Measurements from ENCODE around the gene COL6A2. TPM values are rescaled to one million over a fixed set of nuclear protein-coding genes. Genes with fewer than 3 reads are reported as not detected.

Gene COL6A2
- total RNA-seq, 2 donors from 2014 or later: 259 to 377 TPM

DNA sequence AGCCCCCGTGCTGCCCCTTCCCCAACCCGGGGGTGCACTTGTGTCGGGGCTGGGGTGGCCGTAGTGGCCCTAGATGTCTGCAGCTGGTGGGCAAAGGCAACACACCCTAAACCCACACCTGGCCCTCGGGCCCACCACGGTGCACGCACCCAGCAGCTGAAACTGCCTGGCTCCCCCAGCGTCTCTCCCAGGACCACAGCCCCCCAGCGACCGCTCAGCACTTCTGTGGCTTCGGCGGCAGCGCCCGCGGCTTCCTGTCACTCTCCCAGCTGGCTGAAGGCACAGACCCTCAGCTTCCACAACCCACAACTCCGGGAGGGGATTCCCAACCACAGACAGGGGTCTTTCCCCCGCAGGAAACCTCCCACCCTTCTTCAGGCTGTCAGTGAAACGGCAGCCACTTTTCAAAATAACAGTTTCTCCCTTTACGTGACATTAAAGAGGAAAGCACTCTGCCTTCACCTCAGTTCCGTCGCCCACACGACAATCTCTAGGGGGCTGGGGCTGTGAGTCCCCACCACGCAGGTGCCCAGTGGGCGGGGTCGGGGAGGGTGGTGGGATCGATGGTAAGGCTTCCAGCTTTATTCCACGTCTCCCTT is 40.7 kb upstream of the COL6A2 start:
- Histone ChIP-seq H3K4me3 (ENCODE audit: low read length) (no peak overlapping the region), H3K27me3 (ENCODE audit: control insufficient read depth, insufficient read depth, low read length, poor library complexity, severe bottlenecking) (no peaks in the 10 kb centered on the region), H3K9me3 (ENCODE audit: control insufficient read depth, low read length) (peaks cover 13% of the 10 kb centered on the region), H3K36me3 (ENCODE audit: control insufficient read depth, insufficient read depth, low read length) (no peaks in the 10 kb centered on the region), H3K27ac (ENCODE audit: low read depth, low read length) (no peak overlapping the region), H3K9ac (ENCODE audit: extremely low read depth, low read length, poor library complexity, severe bottlenecking) (no peak overlapping the region), H3K4me1 (ENCODE audit: control insufficient read depth, insufficient read depth, low read length) (no peaks in the 10 kb centered on the region)
- TF ChIP-seq, protein P1, sequence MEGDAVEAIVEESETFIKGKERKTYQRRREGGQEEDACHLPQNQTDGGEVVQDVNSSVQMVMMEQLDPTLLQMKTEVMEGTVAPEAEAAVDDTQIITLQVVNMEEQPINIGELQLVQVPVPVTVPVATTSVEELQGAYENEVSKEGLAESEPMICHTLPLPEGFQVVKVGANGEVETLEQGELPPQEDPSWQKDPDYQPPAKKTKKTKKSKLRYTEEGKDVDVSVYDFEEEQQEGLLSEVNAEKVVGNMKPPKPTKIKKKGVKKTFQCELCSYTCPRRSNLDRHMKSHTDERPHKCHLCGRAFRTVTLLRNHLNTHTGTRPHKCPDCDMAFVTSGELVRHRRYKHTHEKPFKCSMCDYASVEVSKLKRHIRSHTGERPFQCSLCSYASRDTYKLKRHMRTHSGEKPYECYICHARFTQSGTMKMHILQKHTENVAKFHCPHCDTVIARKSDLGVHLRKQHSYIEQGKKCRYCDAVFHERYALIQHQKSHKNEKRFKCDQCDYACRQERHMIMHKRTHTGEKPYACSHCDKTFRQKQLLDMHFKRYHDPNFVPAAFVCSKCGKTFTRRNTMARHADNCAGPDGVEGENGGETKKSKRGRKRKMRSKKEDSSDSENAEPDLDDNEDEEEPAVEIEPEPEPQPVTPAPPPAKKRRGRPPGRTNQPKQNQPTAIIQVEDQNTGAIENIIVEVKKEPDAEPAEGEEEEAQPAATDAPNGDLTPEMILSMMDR (conservative IDR thresholded peaks at IDR 0.05): no peak
- no peaks in the 10 kb centered on the region for H3K36me3 Mint-ChIP-seq (ENCODE audit: low read depth)
- WGBS, 2 experiments (ENCODE audit: insufficient coverage in 1 of 2, insufficient read length in 1 of 2): 88 to 91% methylated on average over 22 to 27 of the region's 27 CpGs
- H3K4me3 Mint-ChIP-seq: no peak overlapping the region
- H3K4me1 Mint-ChIP-seq: peaks cover 3% of the 10 kb centered on the region
- H3K27me3 Mint-ChIP-seq (ENCODE audit: insufficient read depth): peaks cover under 1% of the 10 kb centered on the region
- H3K27ac Mint-ChIP-seq: no peak overlapping the region
- DNase-seq: peak; percentile 40
- peaks cover 37% of the 10 kb centered on the region for H3K9me3 Mint-ChIP-seq

DNA sequence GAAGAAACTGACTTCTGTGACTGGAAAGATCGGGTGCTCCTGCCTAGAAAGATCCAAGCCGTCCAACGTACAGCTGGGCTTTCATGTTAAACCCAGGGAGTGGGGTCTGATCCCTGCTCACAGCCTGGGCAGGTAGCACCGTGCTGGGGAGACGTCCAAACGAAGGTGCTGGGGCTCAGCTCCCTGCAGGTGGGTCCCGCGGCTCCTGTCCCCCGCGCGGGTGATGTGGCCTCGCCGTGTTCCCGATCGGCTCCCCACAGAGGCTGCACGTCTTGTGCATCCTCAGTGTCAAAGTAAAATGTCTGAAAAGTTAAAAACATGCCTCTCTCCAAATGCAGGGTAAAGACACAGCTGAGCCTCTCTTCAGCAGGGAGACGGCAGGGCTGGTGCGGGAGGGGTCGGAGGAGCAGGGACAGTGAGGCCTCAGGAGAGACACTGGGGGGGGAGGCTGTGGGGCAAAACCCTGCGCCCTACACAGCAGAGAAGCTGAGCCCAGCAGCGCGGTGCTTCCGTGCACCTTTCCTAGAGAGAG is 40.1 kb upstream of the COL6A2 start:
- Histone ChIP-seq H3K4me3 (ENCODE audit: low read length) (no peak overlapping the region), H3K4me1 (ENCODE audit: control insufficient read depth, insufficient read depth, low read length) (no peaks in the 10 kb centered on the region), H3K27ac (ENCODE audit: low read depth, low read length) (no peak overlapping the region), H3K9ac (ENCODE audit: extremely low read depth, low read length, poor library complexity, severe bottlenecking) (no peak overlapping the region), H3K36me3 (ENCODE audit: control insufficient read depth, insufficient read depth, low read length) (no peaks in the 10 kb centered on the region), H3K9me3 (ENCODE audit: control insufficient read depth, low read length) (peaks cover 18% of the 10 kb centered on the region), H3K27me3 (ENCODE audit: control insufficient read depth, insufficient read depth, low read length, poor library complexity, severe bottlenecking) (no peaks in the 10 kb centered on the region)
- WGBS, 2 experiments (ENCODE audit: insufficient coverage in 1 of 2, insufficient read length in 1 of 2): 91 to 93% methylated on average over 16 to 23 of the region's 23 CpGs
- H3K4me3 Mint-ChIP-seq: no peak overlapping the region
- H3K36me3 Mint-ChIP-seq (ENCODE audit: low read depth): no peaks in the 10 kb centered on the region
- peaks cover 3% of the 10 kb centered on the region for H3K4me1 Mint-ChIP-seq
- DNase-seq: peak; percentile 36
- H3K9me3 Mint-ChIP-seq: peaks cover 43% of the 10 kb centered on the region
- no peaks in the 10 kb centered on the region for H3K27me3 Mint-ChIP-seq (ENCODE audit: insufficient read depth)
- TF ChIP-seq, protein P1 (conservative IDR thresholded peaks at IDR 0.05): no peak
- H3K27ac Mint-ChIP-seq: no peak overlapping the region

DNA sequence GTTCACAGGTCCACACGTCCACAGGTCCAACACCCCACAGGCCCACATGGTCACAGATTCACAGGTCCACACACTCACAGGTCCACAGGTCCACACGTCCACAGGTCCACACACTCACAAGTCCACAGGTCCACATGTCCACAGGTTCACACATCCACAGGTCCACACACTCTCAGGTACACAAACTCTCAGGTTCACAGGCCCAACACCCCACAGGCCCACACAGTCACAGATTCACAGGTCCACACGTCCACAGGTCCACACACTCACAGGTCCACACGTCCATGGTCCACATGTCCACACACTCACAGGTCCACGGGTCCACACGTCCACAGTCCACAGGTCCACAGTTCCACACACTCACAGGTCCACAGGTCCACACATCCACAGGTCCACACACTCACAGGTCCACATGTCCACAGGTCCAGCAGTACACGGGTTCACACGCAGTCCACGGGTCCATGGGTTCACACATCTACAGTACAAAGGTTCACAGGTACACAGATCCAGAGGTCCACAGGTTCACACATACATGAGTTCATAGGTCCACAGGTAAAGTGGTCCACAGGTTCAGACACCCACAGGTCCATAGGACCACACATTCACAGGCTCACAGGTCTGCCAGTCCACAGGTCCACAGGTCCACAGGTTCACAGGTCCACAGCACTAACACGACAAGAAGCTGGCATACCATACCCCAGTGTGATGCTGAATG is 39.3 kb upstream of the COL6A2 start:
- Histone ChIP-seq H3K4me1 (ENCODE audit: control insufficient read depth, insufficient read depth, low read length) (no peaks in the 10 kb centered on the region), H3K27me3 (ENCODE audit: control insufficient read depth, insufficient read depth, low read length, poor library complexity, severe bottlenecking) (no peaks in the 10 kb centered on the region), H3K36me3 (ENCODE audit: control insufficient read depth, insufficient read depth, low read length) (no peaks in the 10 kb centered on the region), H3K9me3 (ENCODE audit: control insufficient read depth, low read length) (peaks cover 26% of the 10 kb centered on the region), H3K4me3 (ENCODE audit: low read length) (no peak overlapping the region), H3K27ac (ENCODE audit: low read depth, low read length) (no peak overlapping the region), H3K9ac (ENCODE audit: extremely low read depth, low read length, poor library complexity, severe bottlenecking) (no peak overlapping the region)
- no peaks in the 10 kb centered on the region for H3K4me1 Mint-ChIP-seq
- peak; percentile 23 for DNase-seq
- no peaks in the 10 kb centered on the region for H3K27me3 Mint-ChIP-seq (ENCODE audit: insufficient read depth)
- H3K4me3 Mint-ChIP-seq: no peak overlapping the region
- TF ChIP-seq, protein P1 (conservative IDR thresholded peaks at IDR 0.05): no peak
- WGBS, 2 experiments (ENCODE audit: insufficient coverage in 1 of 2, insufficient read length in 1 of 2): 79 to 90% methylated on average over 5 to 10 of the region's 10 CpGs
- H3K36me3 Mint-ChIP-seq (ENCODE audit: low read depth): no peaks in the 10 kb centered on the region
- peaks cover 50% of the 10 kb centered on the region for H3K9me3 Mint-ChIP-seq
- H3K27ac Mint-ChIP-seq: no peak overlapping the region
